OCI-LY7 (cell line): Measurements from ENCODE around the gene SCUBE2.

Experiments used
- CTCF ChIP-seq: fragments of 200-600 bp; sonication (generic); conservative IDR thresholded peaks from 2 replicates; pipeline ENCODE4 v1.5.1; 2014; ENCODE audit warnings: mild to moderate bottlenecking, antibody characterized with exemption, low read length, moderate library complexity, mixed read lengths
- EZH2phosphoT487 ChIP-seq: fragments of 200-600 bp; sonication (generic); IDR thresholded peaks from 2 replicates; pipeline ENCODE4 v1.6.1; 2018; ENCODE audit warnings: low read depth, borderline replicate concordance, mild to moderate bottlenecking, mixed run types, antibody characterized with exemption, low read length, moderate library complexity, mixed read lengths

GRCh38 chr11:9096427-9096826 lies 5.0 kb upstream of the SCUBE2 start:
- TF ChIP-seq CTCF (no peak), EZH2phosphoT487 (no peak)
